OCI-LY7 (cell line): ENCODE measurements around the gene STPG4.

Experiments used
- CTCF ChIP-seq: fragments of 200-600 bp; sonication (generic); conservative IDR thresholded peaks from 2 replicates; pipeline ENCODE4 v1.5.1; 2014; ENCODE audit warnings: mild to moderate bottlenecking, antibody characterized with exemption, low read length, moderate library complexity, mixed read lengths
- EZH2phosphoT487 ChIP-seq: fragments of 200-600 bp; sonication (generic); IDR thresholded peaks from 2 replicates; pipeline ENCODE4 v1.6.1; 2018; ENCODE audit warnings: low read depth, borderline replicate concordance, mild to moderate bottlenecking, mixed run types, antibody characterized with exemption, low read length, moderate library complexity, mixed read lengths

GRCh38 chr2:47083485-47083884 lies 71.6 kb downstream of the STPG4 start:
- no peak for TF ChIP-seq CTCF
- TF ChIP-seq EZH2phosphoT487: no peak
